Activated gamma-delta T cell (primary cell): ENCODE data around the gene GRAMD4.

Source experiments
- DNase-seq: peaks from one replicate; lab custom pipeline; 2025; lab: John Stamatoyannopoulos, UW

Gene GRAMD4

GRCh38 chr22:46691571-46691970 is 71.4 kb downstream of the GRAMD4 start:
- no peak for DNase-seq

DNA sequence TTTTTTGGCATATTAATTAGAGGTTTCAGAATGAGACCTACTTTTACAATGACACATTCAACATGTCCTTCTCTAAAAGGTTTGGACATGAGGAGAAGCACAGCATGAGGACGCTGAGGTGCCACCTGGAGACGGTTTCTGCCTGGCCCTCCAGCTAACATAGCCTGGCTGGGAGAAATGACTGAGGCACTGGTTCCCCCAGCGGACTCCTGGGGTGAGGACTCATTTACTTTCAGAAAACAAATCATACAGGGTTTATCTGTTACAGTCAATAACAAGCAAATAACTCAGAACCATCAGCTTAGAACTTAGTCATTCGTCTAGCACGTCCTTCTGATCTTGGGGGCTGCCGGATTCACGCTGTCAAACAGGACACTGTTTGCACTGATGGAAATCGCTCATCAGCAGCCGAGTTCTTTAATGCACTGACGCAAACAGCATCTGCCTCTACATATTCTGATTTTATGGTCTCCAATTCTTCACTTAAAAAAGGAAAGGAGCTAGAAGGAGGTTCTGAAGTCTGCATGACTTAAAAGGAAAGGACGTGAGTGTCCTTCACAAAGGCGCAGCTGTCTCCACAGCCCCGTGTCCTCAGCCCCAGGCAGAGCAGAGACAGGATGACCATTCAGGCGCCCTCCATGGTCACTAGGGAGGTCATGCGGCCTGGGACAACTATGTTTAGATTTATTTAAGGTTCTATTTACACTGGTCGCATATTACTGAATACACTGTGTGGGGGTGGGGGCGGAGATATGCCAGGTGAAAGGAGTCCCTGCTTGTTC is 73.6 kb downstream of the GRAMD4 start:
- DNase-seq = no peak

GRCh38 chr22:46694416-46695170 is 74.4 kb downstream of the GRAMD4 start:
- no peak for DNase-seq

DNA sequence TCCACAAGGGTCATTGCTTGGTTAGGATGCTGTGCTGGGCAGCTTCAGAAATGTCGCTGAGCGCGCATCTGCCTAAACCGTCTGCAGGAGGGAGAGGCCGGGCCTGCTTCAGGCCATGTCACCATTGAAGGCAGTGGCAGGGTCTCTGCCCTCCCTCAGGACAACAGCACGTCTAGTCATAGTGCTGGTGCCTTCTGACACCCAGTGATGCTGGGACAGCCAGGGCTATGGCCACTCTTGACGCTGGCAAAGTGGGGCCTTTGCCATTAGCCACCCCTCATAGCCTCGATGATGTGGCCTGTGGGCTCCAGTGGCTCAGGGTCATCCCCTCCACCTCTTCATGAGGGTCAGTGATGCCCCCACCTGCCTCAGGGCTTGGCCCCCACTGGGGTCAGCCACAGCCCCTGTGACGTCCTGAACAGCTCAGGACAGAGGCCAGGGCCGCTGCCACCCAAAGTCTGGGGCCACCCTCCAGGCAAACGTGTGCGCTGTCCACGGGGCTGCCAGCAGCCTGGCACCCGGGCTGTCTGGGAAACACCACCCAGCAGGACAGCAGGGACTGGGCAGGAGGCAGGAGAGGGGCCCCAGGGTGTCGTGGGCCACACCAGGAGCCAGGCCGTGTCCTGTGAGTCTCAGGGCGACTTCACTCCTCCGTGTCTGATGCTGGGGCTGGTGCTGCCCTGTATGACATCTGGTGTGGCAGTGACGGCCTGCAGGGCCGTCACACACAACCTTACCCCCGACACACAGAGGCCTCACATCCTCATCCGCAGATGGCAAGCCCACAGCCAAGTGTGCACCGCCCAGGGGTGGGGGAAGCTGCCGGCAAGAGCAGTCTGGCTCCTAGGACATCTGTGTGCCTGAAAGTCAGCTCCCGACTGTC is 75.4 kb downstream of the GRAMD4 start:
- DNase-seq = no peak

DNA sequence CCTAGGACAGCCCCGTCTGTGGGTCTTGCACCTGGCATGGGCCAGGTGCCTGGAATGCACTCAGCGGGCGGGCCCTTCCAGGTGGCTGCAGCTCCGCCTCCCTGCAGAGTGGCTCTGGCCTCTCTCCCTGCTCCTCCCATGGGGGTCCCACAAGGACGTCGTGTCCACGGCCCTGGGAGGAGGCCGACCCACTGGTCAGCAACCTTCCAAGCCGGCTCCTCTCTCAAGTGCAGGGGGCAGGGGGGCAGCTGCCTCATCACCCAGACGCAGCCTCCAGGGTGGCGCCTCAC is 76.0 kb downstream of the GRAMD4 start:
- no peak for DNase-seq

DNA sequence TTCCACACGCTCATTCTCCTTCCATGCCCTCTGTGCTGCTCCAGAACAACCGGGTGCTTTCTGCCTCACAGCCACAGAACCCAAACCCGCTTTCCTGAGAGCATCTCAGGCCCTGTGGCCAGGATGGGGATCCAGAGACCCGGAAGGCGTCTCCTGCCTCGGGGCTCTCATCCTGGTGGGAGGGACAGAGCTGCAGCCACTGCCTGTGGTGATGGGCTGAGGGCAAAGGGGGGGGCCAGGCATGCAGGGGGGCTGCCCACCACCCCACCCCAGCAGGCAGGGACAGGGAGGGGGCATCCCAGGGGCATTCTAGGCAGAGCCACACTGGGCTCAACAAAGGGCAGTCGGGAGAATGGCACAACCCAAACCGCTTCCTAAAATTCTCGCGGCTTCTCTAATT is 76.4 kb downstream of the GRAMD4 start:
- no peak for DNase-seq

GRCh38 chr22:46697811-46698515 is 77.8 kb downstream of the GRAMD4 start:
- DNase-seq = no peak

- DNase-seq = no peak
Observed at GRCh38 chr22:46699091-46699490, 78.9 kb downstream of the GRAMD4 start.

DNA sequence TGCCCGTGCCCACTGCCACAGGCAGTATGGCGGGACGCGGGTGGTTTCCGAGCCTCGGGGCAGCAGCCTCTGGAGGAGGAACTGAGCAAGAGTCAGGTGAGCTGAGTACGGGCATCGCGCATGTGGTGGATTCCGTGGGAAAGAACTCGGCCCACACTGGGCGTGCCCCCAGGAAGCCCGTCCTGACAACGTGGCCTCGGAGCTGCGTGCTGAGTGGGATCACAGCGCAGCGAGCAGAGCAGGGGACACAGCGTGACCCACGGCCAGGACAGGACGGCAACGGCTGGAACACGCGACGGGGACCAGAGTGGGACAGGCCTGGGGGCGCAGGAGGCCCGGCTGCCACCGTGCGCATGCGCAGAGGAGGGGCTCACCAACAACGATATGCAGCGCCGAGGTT is 81.1 kb downstream of the GRAMD4 start:
- no peak for DNase-seq

GRCh38 chr22:46703171-46703995 is 83.2 kb downstream of the GRAMD4 start:
- no peak for DNase-seq

DNA sequence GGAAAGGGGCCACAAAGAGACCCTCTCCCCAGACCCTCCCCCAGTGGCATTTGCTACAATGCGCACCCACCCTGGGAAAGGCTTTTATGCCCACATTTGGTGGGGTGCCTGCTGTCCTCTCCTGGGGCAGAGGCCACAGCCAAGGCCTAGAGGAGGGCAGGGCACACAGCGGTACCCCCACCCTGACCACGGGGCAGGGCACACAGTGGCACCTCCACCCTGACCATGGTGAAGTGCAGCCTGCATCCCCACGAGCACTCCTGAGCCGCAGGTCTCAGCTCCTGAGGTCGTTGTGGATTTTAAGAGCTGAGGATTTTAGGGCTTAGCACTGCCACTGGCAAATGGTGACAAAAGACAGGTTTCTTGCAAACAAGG is 83.8 kb downstream of the GRAMD4 start:
- DNase-seq = no peak

DNA sequence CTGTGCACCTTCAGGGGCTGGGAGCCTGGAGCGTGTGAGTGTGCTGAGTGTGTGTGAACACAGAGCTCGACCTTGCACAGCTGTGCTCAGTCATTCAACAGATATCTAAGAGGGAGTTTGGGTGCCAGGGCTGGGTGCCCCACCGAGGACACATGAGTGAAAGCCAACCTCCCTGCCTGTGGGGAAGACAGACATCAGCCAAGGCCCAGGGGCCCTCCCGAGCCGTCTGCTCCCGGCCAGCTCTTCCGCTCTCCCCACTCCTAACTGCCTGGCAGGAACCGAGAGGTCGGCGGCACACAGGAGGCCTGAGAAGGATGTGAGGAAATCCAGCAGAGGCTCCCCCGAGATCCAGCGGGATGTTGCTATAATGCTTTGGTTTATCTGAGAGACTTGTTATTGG is 85.9 kb downstream of the GRAMD4 start:
- DNase-seq = no peak

- DNase-seq = no peak
Observed at GRCh38 chr22:46707305-46707704, 87.1 kb downstream of the GRAMD4 start.

DNA sequence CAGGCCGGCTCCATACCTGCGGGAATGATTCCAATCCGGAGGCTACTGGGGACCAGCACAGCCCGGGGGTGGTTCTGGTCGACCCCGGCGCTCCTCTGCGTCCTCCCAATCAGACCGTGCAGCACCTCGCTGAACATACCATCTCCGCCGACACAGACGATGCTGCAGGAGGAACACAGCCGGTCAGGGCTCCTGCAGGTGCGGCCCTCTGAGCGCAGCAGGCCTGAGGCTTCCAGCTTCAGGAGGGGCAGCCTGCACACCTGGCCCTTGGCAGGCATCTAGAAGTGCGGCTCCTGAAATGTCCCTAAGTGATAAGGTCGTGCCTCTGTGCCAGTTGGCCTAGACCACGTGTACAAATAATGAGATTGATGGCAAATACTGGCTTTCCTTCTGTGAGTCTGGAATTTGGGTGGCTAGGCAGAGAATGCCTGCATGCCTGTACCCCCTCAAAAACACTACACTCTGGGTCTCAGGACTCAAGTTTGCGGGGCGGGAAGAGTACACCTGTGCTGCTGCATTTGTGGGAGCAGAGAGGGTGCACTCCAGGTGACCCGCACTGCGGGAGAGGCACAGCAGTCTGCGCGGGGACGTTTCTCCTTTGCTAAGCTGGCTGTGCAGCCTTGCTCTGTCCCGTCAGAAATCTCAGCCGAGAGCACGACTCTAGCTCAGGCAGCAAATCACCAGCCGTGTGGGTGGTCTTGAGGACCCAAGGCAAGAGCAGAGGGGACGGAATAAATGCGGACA is 87.8 kb downstream of the GRAMD4 start:
- no peak for DNase-seq

- DNase-seq = no peak
Observed at GRCh38 chr22:46708766-46709330, 88.7 kb downstream of the GRAMD4 start.

- no peak for DNase-seq
Observed at GRCh38 chr22:46710806-46711205, 90.6 kb downstream of the GRAMD4 start.

GRCh38 chr22:46712288-46712687 is 92.1 kb downstream of the GRAMD4 start:
- no peak for DNase-seq

- no peak for DNase-seq
Observed at GRCh38 chr22:46714550-46714949, 94.4 kb downstream of the GRAMD4 start.

DNA sequence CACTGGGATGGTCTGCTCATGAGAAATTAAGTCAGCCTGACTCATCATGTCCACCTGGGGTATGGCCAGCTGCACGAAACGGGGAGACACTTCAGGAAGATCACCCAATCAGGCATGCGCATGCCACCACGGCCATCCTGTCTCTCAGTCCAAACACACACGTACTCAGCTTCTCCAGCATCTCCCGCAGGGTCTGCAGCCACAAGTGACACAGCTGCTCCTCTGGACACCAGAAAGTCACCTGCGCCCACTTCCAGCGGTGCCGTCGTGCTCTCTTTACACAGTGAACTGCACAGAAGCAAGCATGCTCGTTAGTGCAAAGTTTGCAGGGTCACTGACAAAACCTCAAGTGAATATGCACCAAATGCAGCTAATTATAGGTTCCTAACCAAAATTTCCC is 99.7 kb downstream of the GRAMD4 start:
- DNase-seq = no peak

- no peak for DNase-seq
Observed at GRCh38 chr22:46721501-46722085, 101.4 kb downstream of the GRAMD4 start.
